ENCODE results near the gene MYO1B. TPM values are rescaled to one million over a fixed set of nuclear protein-coding genes. Genes with fewer than 3 reads are reported as not detected.

The MYO1B gene
- total RNA-seq, 1 donor from 2014 or later, result 2.5 TPM

DNA sequence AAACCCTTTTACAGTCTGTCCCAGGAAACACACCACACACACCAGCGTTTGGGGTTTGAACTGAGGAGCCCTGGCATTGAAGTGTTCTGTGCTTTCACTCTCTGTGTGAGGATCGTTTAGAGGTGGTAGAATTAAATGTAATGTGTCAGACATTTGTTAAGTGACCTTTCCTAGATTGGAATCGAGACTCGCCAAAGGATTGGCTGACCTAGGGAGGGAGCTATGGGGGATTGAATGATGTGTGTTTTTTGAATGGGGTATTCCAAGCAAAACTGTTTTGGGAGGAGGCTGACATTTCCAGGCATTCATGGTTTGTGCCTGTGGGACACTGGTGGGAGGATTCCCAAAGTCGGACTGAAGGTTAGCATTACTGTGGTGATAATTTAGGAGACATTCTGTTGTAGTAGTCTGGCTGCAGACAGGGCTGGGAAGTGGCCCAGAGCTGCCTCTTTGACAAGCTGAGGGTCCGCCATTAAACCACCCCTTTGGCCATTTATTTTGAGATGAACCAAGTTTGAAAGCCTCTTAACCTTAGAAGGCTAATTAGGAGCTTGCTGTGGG is 1.7 kb downstream of the MYO1B start:
- TF ChIP-seq, protein P1, sequence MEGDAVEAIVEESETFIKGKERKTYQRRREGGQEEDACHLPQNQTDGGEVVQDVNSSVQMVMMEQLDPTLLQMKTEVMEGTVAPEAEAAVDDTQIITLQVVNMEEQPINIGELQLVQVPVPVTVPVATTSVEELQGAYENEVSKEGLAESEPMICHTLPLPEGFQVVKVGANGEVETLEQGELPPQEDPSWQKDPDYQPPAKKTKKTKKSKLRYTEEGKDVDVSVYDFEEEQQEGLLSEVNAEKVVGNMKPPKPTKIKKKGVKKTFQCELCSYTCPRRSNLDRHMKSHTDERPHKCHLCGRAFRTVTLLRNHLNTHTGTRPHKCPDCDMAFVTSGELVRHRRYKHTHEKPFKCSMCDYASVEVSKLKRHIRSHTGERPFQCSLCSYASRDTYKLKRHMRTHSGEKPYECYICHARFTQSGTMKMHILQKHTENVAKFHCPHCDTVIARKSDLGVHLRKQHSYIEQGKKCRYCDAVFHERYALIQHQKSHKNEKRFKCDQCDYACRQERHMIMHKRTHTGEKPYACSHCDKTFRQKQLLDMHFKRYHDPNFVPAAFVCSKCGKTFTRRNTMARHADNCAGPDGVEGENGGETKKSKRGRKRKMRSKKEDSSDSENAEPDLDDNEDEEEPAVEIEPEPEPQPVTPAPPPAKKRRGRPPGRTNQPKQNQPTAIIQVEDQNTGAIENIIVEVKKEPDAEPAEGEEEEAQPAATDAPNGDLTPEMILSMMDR (IDR thresholded peaks at IDR 0.05), result no peak
- Mint-ChIP-seq H3K36me3 (ENCODE audit: low read depth) (no peaks in the 10 kb centered on the region), H3K9me3 (no peaks in the 10 kb centered on the region), H3K27ac (no peak overlapping the region), H3K4me1 (peaks cover 16% of the 10 kb centered on the region), H3K27me3 (peaks cover 4% of the 10 kb centered on the region), H3K4me3 (no peak overlapping the region)
- DNase-seq (no peak), ATAC-seq (ENCODE audit: low read depth) (no peak)
- intact Hi-C loops (cut with micrococcal nuclease), result loop anchor here (5.0 kb wide), 1 partner anchor 75 kb away; no protein-coding TSS in a partner anchor
- ChIA-PET POLR2A (no interaction called here), CTCF (interaction anchor here (0.8 to 1.7 kb wide), 3 partner anchors 12 to 254 kb away, joined by 3 to 6 read pairs (median 3); no protein-coding TSS in a partner anchor)

DNA sequence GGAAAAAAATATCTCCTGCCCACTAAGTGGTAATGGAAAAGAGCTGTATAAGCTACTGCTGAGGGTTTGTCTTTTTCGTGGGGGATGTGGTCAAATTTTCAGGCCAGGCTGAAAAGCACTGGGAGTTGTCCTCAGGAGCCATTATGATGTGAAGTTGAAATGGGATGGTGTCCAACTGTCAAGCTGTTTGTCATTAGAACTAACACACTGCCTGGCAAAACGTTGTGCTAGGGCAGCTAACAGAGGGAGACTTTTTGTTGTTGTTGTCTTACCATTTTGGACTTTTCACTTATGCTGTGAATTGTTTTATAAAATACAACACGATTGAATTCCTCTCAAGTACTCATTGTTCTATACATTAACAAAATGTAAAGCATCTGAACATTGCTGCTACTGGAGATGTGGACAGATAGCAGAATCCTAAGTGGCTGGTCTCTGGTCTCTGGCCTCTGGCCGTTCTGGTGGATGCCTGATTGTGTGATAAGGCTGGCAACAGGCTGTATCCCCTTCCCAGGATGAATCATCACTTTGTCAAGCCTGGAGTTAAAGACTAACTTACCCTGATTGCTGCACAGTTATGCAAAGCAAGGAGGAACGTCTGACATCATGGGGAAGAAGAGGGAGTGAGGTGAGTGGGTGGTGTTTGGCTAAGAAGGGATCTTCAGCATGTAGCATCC is 2.3 kb downstream of the MYO1B start:
- DNase-seq (no peak), ATAC-seq (ENCODE audit: low read depth) (no peak)
- TF ChIP-seq, protein P1 (IDR thresholded peaks at IDR 0.05), result no peak
- peaks cover 16% of the 10 kb centered on the region for H3K4me1 Mint-ChIP-seq
- no peak overlapping the region for H3K27ac Mint-ChIP-seq
- H3K36me3 Mint-ChIP-seq (ENCODE audit: low read depth), result no peaks in the 10 kb centered on the region
- POLR2A ChIA-PET, result no interaction called here
- peaks cover 4% of the 10 kb centered on the region for H3K27me3 Mint-ChIP-seq
- H3K4me3 Mint-ChIP-seq, result no peak overlapping the region
- H3K9me3 Mint-ChIP-seq, result no peaks in the 10 kb centered on the region
- CTCF ChIA-PET, result interaction anchor here (0.8 to 1.5 kb wide), 2 partner anchors 12 to 254 kb away, joined by 3 read pairs; no protein-coding TSS in a partner anchor
- intact Hi-C loops (cut with micrococcal nuclease), result loop anchor here (5.0 kb wide), 1 partner anchor 75 kb away; no protein-coding TSS in a partner anchor

DNA sequence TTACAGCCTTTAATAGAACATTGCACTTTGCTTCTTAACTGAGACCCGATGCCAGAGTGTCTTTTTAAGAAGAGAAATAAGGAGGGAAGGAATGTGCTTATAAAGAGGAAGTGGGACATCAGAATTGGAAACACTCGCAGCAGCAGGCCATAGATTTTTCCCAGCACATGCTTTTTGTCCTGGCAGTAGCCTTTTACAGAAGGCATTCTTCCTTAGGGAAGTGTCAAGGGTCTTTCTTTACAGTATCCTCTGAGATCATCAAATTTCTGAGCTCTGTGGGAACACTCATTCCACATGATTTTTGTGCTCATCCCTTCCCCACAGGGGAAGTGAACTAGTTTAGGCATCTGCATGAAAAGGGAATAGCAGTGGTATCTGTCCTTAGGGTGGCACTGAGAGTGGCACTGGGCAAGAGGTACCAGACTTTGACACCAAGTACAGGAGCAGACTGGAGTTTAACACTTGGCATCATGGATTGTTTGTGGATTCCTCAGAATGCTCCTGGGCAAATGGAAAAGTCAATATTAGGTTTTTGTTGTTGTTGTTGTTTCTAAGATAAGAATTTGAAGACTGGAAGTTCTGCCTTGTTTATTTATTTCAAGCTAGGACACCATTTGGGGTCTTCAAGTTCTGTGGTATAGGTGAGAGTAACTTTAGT is 4.1 kb downstream of the MYO1B start:
- Mint-ChIP-seq H3K27ac (no peak overlapping the region), H3K4me3 (no peak overlapping the region)
- CTCF ChIA-PET, result interaction anchor here (1.1 kb wide), 1 partner anchor 31 kb away, joined by 3 read pairs; no protein-coding TSS in a partner anchor

DNA sequence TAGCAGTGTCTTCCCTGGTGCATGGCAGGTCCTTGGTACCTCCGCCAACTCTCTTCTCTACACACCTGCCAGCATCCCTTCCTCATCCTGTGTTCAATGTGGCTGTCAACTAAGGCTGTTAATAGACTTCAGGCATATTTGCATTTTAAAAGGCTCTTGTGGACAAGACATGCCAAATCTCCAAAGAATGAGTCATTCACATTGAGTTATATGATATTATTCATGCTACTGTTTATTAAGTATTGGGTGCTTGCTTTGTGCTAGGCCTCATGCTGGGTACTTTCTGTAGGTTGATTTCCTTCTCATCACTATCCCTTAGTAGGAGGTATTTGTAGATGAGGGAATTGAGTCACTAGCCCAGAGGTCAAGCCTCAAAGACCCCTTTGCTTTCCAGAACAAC is 5.2 kb downstream of the MYO1B start:
- Mint-ChIP-seq H3K36me3 (ENCODE audit: low read depth) (no peaks in the 10 kb centered on the region), H3K4me3 (no peak overlapping the region), H3K27ac (no peak overlapping the region), H3K27me3 (peaks cover 4% of the 10 kb centered on the region), H3K4me1 (peaks cover 9% of the 10 kb centered on the region), H3K9me3 (no peaks in the 10 kb centered on the region)
- ChIA-PET CTCF (no interaction called here), POLR2A (no interaction called here)
- TF ChIP-seq, protein P1 (IDR thresholded peaks at IDR 0.05), result no peak
- intact Hi-C loops (cut with micrococcal nuclease), result no loop called here
- DNase-seq (no peak), ATAC-seq (ENCODE audit: low read depth) (no peak)

More for the DNA sequence above, 4.1 kb downstream of the MYO1B start:
- H3K4me1 Mint-ChIP-seq, result peaks cover 14% of the 10 kb centered on the region
- POLR2A ChIA-PET, result no interaction called here
- TF ChIP-seq, protein P1 (IDR thresholded peaks at IDR 0.05), result no peak
- intact Hi-C loops (cut with micrococcal nuclease), result loop anchor here (5.0 kb wide), 1 partner anchor 73 kb away; no protein-coding TSS in a partner anchor
- no peak for DNase-seq
- no peaks in the 10 kb centered on the region for H3K36me3 Mint-ChIP-seq (ENCODE audit: low read depth)
- H3K9me3 Mint-ChIP-seq, result no peaks in the 10 kb centered on the region
- ATAC-seq (ENCODE audit: low read depth), result no peak
- peaks cover 4% of the 10 kb centered on the region for H3K27me3 Mint-ChIP-seq

DNA sequence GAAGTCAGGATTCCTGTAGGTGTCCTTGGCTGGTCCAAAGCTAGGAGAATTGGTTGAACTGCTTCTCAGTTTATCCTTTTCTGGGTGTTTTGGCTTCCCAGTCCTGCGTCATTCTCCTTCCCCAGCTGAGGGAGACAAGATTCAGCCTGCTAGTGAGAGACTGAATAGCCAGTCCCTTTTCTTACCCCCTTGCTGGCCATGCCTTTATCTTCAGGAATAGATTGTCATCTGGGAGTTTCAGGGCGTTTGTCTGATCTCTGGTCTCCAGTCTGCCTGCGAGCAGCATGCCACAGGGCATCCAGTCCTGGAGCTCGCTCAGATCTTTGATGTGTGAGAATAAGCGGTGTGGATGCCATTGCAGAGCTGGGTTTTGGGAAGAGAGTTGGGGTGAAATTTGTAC is 5.8 kb downstream of the MYO1B start:
- H3K27ac Mint-ChIP-seq, result no peak overlapping the region
- no peaks in the 10 kb centered on the region for H3K36me3 Mint-ChIP-seq (ENCODE audit: low read depth)
- DNase-seq (no peak), ATAC-seq (ENCODE audit: low read depth) (no peak)
- TF ChIP-seq, protein P1 (IDR thresholded peaks at IDR 0.05), result no peak
- no peak overlapping the region for H3K4me3 Mint-ChIP-seq
- peaks cover 4% of the 10 kb centered on the region for H3K27me3 Mint-ChIP-seq
- POLR2A ChIA-PET, result no interaction called here
- H3K9me3 Mint-ChIP-seq, result no peaks in the 10 kb centered on the region
- CTCF ChIA-PET, result no interaction called here
- H3K4me1 Mint-ChIP-seq, result peaks cover 9% of the 10 kb centered on the region
- intact Hi-C loops (cut with micrococcal nuclease), result no loop called here
